Spinal cord (tissue), 10 donors: ENCODE results near the gene KRTAP21-2. TPM values are rescaled to one million over a fixed set of nuclear protein-coding genes. Genes with fewer than 3 reads are reported as not detected.

Source experiments
- DNase-seq, 6 donors: peaks; one replicate each; pipeline versions ENCODE4 v3.0.0 to v3.0.0-alpha.2; 2013 to 2015; ENCODE audit warnings: low spot score in 6 of 6, low read depth in 4 of 6
- H3K27ac ChIP-seq: one replicate; pipeline ENCODE4 v1.5.1; 2013; ENCODE audit warnings: low read depth, low read length, control low read depth
- H3K27me3 ChIP-seq: one replicate; pipeline ENCODE4 v1.6.1; 2013; ENCODE audit warnings: low read length; ENCODE audit not compliant: control insufficient read depth, insufficient read depth
- H3K36me3 ChIP-seq: one replicate; pipeline ENCODE4 v1.6.1; 2013; ENCODE audit warnings: low read length; ENCODE audit not compliant: control insufficient read depth, insufficient read depth
- H3K4me1 ChIP-seq: one replicate; pipeline ENCODE4 v1.6.1; 2013; ENCODE audit warnings: low read length; ENCODE audit not compliant: control insufficient read depth, insufficient read depth
- H3K4me3 ChIP-seq: one replicate; pipeline ENCODE4 v1.5.1; 2013; ENCODE audit warnings: low read depth, low read length, control low read depth
- H3K9me3 ChIP-seq: one replicate; pipeline ENCODE4 v1.6.1; 2013; ENCODE audit warnings: low read length; ENCODE audit not compliant: control insufficient read depth, insufficient read depth
- WGBS: methylation state at CpG from one replicate; pipeline ENCODE4 v1.1.5; 2013; ENCODE audit warnings: missing lambda C conversion rate; ENCODE audit not compliant: insufficient coverage; 5-methylcytosine and 5-hydroxymethylcytosine counted together
- polyA plus RNA-seq, 2 donors: library from polyadenylated mRNA; unstranded; fragments of 120-200 nt; gene quantifications; one replicate each; pipeline ENCODE4 v1.2.1, GENCODE V29; 2013; ENCODE audit not compliant: insufficient read length in 2 of 2
- total RNA-seq, 2 donors: library from RNA; depleted of rRNA in 1 of 2; stranded (reverse); fragments of 120-200 nt in 1 of 2; fragments of >200 nt in 1 of 2; gene quantifications; one replicate each; pipeline versions ENCODE4 v1.2.3 to v1.2.4, GENCODE V29; 2013 to 2014
- donor health status: healthy.

Gene KRTAP21-2
- total and polyA plus RNA-seq, 4 donors: not detected

- Histone ChIP-seq H3K36me3 (no peaks in the 10 kb centered on the region), H3K4me3 (no peak overlapping the region), H3K9me3 (no peaks in the 10 kb centered on the region), H3K4me1 (no peaks in the 10 kb centered on the region), H3K27me3 (no peaks in the 10 kb centered on the region), H3K27ac (no peak overlapping the region)
- no peak for DNase-seq
- WGBS: no CpG with 5 or more reads among the region's 1 CpG
Observed at GRCh38 chr21:30726726-30727125, 20.3 kb downstream of the KRTAP21-2 start.

GRCh38 chr21:30719401-30719800 lies 27.7 kb downstream of the KRTAP21-2 start:
- Histone ChIP-seq H3K4me1 (no peaks in the 10 kb centered on the region), H3K9me3 (no peaks in the 10 kb centered on the region), H3K27ac (no peak overlapping the region), H3K4me3 (no peak overlapping the region), H3K27me3 (no peaks in the 10 kb centered on the region), H3K36me3 (no peaks in the 10 kb centered on the region)
- DNase-seq: no peak
- no CpG with 5 or more reads among the region's 1 CpG for WGBS

GRCh38 chr21:30718239-30718909 lies 28.7 kb downstream of the KRTAP21-2 start, which contains the start of gene KRTAP21-3:
Gene KRTAP21-3 (minus strand): TSS chr21:30718777. CDS start chr21:30718759, 18 bp downstream.
- Histone ChIP-seq H3K27ac (no peak within 1 kb of the TSS), H3K27me3 (no peaks in the 10 kb centered on the region), H3K4me1 (no peaks in the 10 kb centered on the region), H3K9me3 (no peaks in the 10 kb centered on the region), H3K36me3 (no peaks in the 10 kb centered on the region), H3K4me3 (no peak within 1 kb of the TSS)
- DNase-seq: no peak
- WGBS: no CpG with 5 or more reads among the region's 3 CpGs

GRCh38 chr21:30717105-30717504 lies 30.0 kb downstream of the KRTAP21-2 start:
- Histone ChIP-seq H3K4me1 (no peaks in the 10 kb centered on the region), H3K36me3 (no peaks in the 10 kb centered on the region), H3K9me3 (peaks cover 2% of the 10 kb centered on the region), H3K4me3 (no peak overlapping the region), H3K27ac (no peak overlapping the region), H3K27me3 (no peaks in the 10 kb centered on the region)
- no CpG with 5 or more reads among the region's 2 CpGs for WGBS
- DNase-seq: no peak

GRCh38 chr21:30714946-30715345 lies 32.1 kb downstream of the KRTAP21-2 start:
- no peak for DNase-seq
- Histone ChIP-seq H3K27me3 (no peaks in the 10 kb centered on the region), H3K36me3 (no peaks in the 10 kb centered on the region), H3K9me3 (peaks cover 2% of the 10 kb centered on the region), H3K27ac (no peak overlapping the region), H3K4me1 (no peaks in the 10 kb centered on the region), H3K4me3 (no peak overlapping the region)
- no CpG with 5 or more reads among the region's 2 CpGs for WGBS

GRCh38 chr21:30714456-30714855 lies 32.6 kb downstream of the KRTAP21-2 start:
- DNase-seq: no peak
- Histone ChIP-seq H3K4me1 (no peaks in the 10 kb centered on the region), H3K27ac (no peak overlapping the region), H3K9me3 (peaks cover 2% of the 10 kb centered on the region), H3K27me3 (no peaks in the 10 kb centered on the region), H3K4me3 (no peak overlapping the region), H3K36me3 (no peaks in the 10 kb centered on the region)
- no CpG with 5 or more reads among the region's 3 CpGs for WGBS

GRCh38 chr21:30713766-30714165 lies 33.3 kb downstream of the KRTAP21-2 start:
- H3K4me1 ChIP-seq: no peaks in the 10 kb centered on the region
- no peak for DNase-seq
- H3K36me3 ChIP-seq: no peaks in the 10 kb centered on the region
- H3K27me3 ChIP-seq: no peaks in the 10 kb centered on the region
- no CpG with 5 or more reads among the region's 3 CpGs for WGBS
- H3K27ac ChIP-seq: no peak overlapping the region
- H3K4me3 ChIP-seq: no peak overlapping the region
- H3K9me3 ChIP-seq: peaks cover 2% of the 10 kb centered on the region

- DNase-seq: no peak
- Histone ChIP-seq H3K27me3 (no peaks in the 10 kb centered on the region), H3K9me3 (peaks cover 2% of the 10 kb centered on the region), H3K27ac (no peak overlapping the region), H3K36me3 (no peaks in the 10 kb centered on the region), H3K4me1 (no peaks in the 10 kb centered on the region), H3K4me3 (no peak overlapping the region)
- WGBS: 60% methylated on average over 3 of the region's 3 CpGs
Observed at GRCh38 chr21:30710499-30710898, 36.6 kb downstream of the KRTAP21-2 start.

- peaks cover 2% of the 10 kb centered on the region for H3K9me3 ChIP-seq
- H3K36me3 ChIP-seq: no peaks in the 10 kb centered on the region
- no peak for DNase-seq
- H3K4me1 ChIP-seq: no peaks in the 10 kb centered on the region
- no peak overlapping the region for H3K4me3 ChIP-seq
- no peak overlapping the region for H3K27ac ChIP-seq
- no peaks in the 10 kb centered on the region for H3K27me3 ChIP-seq
Observed at GRCh38 chr21:30707409-30707808, 39.6 kb downstream of the KRTAP21-2 start.
